WTC11 (cell line): Measurements from ENCODE around the gene TDRD3. TPM values are rescaled to one million over a fixed set of nuclear protein-coding genes. Genes with fewer than 3 reads are reported as not detected.

Experiments used
- ATAC-seq: fragments of 200-7000 bp; cut with Tn5 transposase; 2 replicates; pipeline ENCODE4 v1.10.0; 2021; ENCODE audit warnings: mild to moderate bottlenecking, moderate library complexity
- CTCF ChIA-PET: fragments of 300-600 bp; sonication (Branson Sonifier 250); formaldehyde crosslinking; loops from one replicate; lab custom pipeline; 2021; ENCODE audit warnings: antibody characterized with exemption; lab: Charles Lee
- POLR2A ChIA-PET: fragments of 350-600 bp; sonication (Branson Sonifier 250); formaldehyde crosslinking; loops from one replicate; lab custom pipeline; 2021; ENCODE audit warnings: antibody characterized with exemption; lab: Charles Lee
- DNase-seq: peaks from one replicate; pipeline ENCODE4 v3.0.0; 2021; ENCODE audit warnings: low spot score
- H3K27ac Mint-ChIP-seq: 2 replicates; pipeline ENCODE4 v1.8.0; 2021; ENCODE audit warnings: mixed read lengths
- H3K27me3 Mint-ChIP-seq: 2 replicates; pipeline ENCODE4 v1.8.0; 2021; ENCODE audit warnings: low read depth, mild to moderate bottlenecking, moderate library complexity, mixed read lengths
- H3K36me3 Mint-ChIP-seq: 2 replicates; pipeline ENCODE4 v1.8.0; 2021; ENCODE audit warnings: mixed read lengths
- H3K4me1 Mint-ChIP-seq: 2 replicates; pipeline ENCODE4 v1.8.0; 2022; ENCODE audit warnings: mixed read lengths
- H3K4me3 Mint-ChIP-seq: 2 replicates; pipeline ENCODE4 v1.8.0; 2021; ENCODE audit warnings: mild to moderate bottlenecking, moderate library complexity, mixed read lengths
- H3K9me3 Mint-ChIP-seq: 2 replicates; pipeline ENCODE4 v1.8.0; 2021; ENCODE audit warnings: mixed read lengths
- FOXJ3 ChIP-seq: sonication (generic); formaldehyde crosslinking; IDR thresholded peaks from 2 replicates; pipeline ENCODE4 v1.9.0; 2021; ENCODE audit warnings: missing genetic modification reagents, mild to moderate bottlenecking, borderline replicate concordance
- FOXK1 ChIP-seq: sonication (generic); formaldehyde crosslinking; IDR thresholded peaks from 2 replicates; pipeline ENCODE4 v1.8.0; 2022; ENCODE audit warnings: mild to moderate bottlenecking, moderate library complexity, missing genetic modification reagents
- JUN ChIP-seq: sonication (generic); formaldehyde crosslinking; IDR thresholded peaks from 2 replicates; pipeline ENCODE4 v1.8.0; 2023; ENCODE audit warnings: mild to moderate bottlenecking, missing genetic modification reagents
- NFE2L1 ChIP-seq: sonication (generic); formaldehyde crosslinking; IDR thresholded peaks from 2 replicates; pipeline ENCODE4 v1.8.1; 2023; ENCODE audit warnings: missing genetic modification reagents
- NR2C2 ChIP-seq: sonication (generic); formaldehyde crosslinking; IDR thresholded peaks from 2 replicates; pipeline ENCODE4 v1.8.0; 2022; ENCODE audit warnings: mild to moderate bottlenecking, missing genetic modification reagents
- PRRX2 ChIP-seq: fragments of 250-450 bp; sonication (Bioruptor Pico); IDR thresholded peaks from 2 replicates; pipeline ENCODE4 v1.8.0; 2021; ENCODE audit warnings: mild to moderate bottlenecking
- RORB ChIP-seq: fragments of 250-450 bp; sonication (Bioruptor Pico); IDR thresholded peaks from 2 replicates; pipeline ENCODE4 v1.9.0; 2021; ENCODE audit warnings: mild to moderate bottlenecking
- SMAD3 ChIP-seq: sonication (generic); formaldehyde crosslinking; IDR thresholded peaks from 2 replicates; pipeline ENCODE4 v1.8.0; 2022; ENCODE audit warnings: missing genetic modification reagents, mild to moderate bottlenecking, borderline replicate concordance
- SMAD4 ChIP-seq: sonication (generic); formaldehyde crosslinking; IDR thresholded peaks from 2 replicates; pipeline ENCODE4 v1.8.0; 2022; ENCODE audit warnings: mild to moderate bottlenecking, missing genetic modification reagents
- TEAD1 ChIP-seq: sonication (generic); formaldehyde crosslinking; IDR thresholded peaks from 2 replicates; pipeline ENCODE4 v1.8.0; 2022; ENCODE audit warnings: mild to moderate bottlenecking, missing genetic modification reagents
- TEAD4 ChIP-seq: sonication (generic); formaldehyde crosslinking; IDR thresholded peaks from 2 replicates; pipeline ENCODE4 v1.8.0; 2022; ENCODE audit warnings: mild to moderate bottlenecking, missing genetic modification reagents
- TP53 ChIP-seq: sonication (generic); formaldehyde crosslinking; IDR thresholded peaks from 2 replicates; pipeline ENCODE4 v1.8.1; 2023; ENCODE audit warnings: mild to moderate bottlenecking, missing genetic modification reagents
- ZNF121 ChIP-seq: sonication (generic); formaldehyde crosslinking; IDR thresholded peaks from 2 replicates; pipeline ENCODE4 v1.8.0; 2023; ENCODE audit warnings: missing genetic modification reagents
- ZNF138 ChIP-seq: sonication (generic); formaldehyde crosslinking; conservative IDR thresholded peaks from 2 replicates; pipeline ENCODE4 v1.8.1; 2022; ENCODE audit warnings: mild to moderate bottlenecking, moderate library complexity, missing genetic modification reagents
- total RNA-seq: library from RNA; stranded (reverse); gene quantifications from 3 replicates; pipeline ENCODE4 v1.2.3, GENCODE V29; 2021
- TF ChIP-seq, protein P1 (sequence below): fragments of 250-450 bp; sonication (Bioruptor Pico); IDR thresholded peaks from 2 replicates; pipeline ENCODE4 v1.9.0; 2021; ENCODE audit warnings: moderate library complexity, mild to moderate bottlenecking, inconsistent platforms, borderline replicate concordance
- TF ChIP-seq, protein P2 (sequence below): sonication (generic); formaldehyde crosslinking; IDR thresholded peaks from 2 replicates; pipeline ENCODE4 v1.8.0; 2023; ENCODE audit warnings: missing genetic modification reagents
- TF ChIP-seq, protein P3 (sequence below): fragments of 250-450 bp; sonication (Bioruptor Pico); IDR thresholded peaks from 2 replicates; pipeline ENCODE4 v2.1.2; 2022; ENCODE audit warnings: mild to moderate bottlenecking, moderate library complexity
- TF ChIP-seq, protein P4 (sequence below): sonication (generic); formaldehyde crosslinking; IDR thresholded peaks from 2 replicates; pipeline ENCODE4 v1.8.1; 2022; ENCODE audit warnings: missing genetic modification reagents, borderline replicate concordance
- TF ChIP-seq, protein P5 (sequence below): sonication (generic); formaldehyde crosslinking; IDR thresholded peaks from 2 replicates; pipeline ENCODE4 v1.8.1; 2022; ENCODE audit warnings: low read depth, missing genetic modification reagents, borderline replicate concordance
- TF ChIP-seq, protein P6 (sequence below): sonication (generic); formaldehyde crosslinking; IDR thresholded peaks from 2 replicates; pipeline ENCODE4 v1.8.0; 2023; ENCODE audit warnings: missing genetic modification reagents, mild to moderate bottlenecking, borderline replicate concordance
- TF ChIP-seq, protein P7 (sequence below): sonication (generic); formaldehyde crosslinking; IDR thresholded peaks from 2 replicates; pipeline ENCODE4 v1.8.0; 2022; ENCODE audit warnings: mild to moderate bottlenecking, missing genetic modification reagents
- TF ChIP-seq, protein P8 (sequence below): sonication (generic); formaldehyde crosslinking; conservative IDR thresholded peaks from 2 replicates; pipeline ENCODE4 v1.8.1; 2022; ENCODE audit warnings: mild to moderate bottlenecking, missing genetic modification reagents

The TDRD3 gene
- total RNA-seq, 1 experiment from 2014 or later: 19.5 TPM

DNA sequence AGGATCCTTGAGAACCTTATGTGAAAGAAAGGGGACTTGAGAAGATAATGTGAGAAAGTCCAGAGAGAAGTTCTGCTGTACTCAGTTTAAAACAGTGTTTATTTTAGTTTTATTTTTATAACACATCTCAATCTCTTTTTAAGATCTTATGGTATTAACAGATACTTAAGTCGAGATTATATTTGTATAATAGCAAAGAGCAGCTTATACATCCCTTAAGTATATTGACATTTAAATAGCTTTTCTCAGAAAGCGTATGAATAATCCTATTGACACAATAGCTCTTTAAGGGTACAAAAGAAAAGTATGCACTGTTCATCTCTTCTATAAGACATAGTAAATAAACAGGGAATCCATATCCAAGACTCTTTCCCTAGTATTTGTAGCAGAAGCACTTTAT is 42.2 kb downstream of the TDRD3 start (continued):
- TF ChIP-seq SMAD3 (CRISPR knock-in tag) (no peak), RORB (CRISPR knock-in tag) (no peak), NR2C2 (CRISPR knock-in tag) (no peak)

DNA sequence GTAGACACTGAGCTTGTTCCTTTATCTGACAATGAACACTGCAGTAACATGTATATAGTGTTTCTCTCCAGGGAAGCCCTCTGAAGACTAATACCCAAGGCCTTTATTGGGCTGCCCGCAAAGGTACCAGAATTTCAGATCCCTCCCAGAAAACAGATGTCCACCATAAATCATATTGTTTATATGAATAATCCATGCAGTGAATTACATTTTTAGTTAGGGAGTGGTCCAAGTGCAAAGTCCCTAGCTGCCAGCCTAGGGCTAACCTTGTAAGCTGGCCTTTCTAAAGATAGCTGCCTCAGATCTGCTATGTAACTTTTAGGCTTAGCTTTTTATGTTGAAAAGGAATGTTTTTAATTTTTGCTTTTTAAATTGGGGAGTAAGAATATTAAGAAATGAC is 44.7 kb downstream of the TDRD3 start:
- ChIA-PET POLR2A (no interaction called here), CTCF (interaction anchor here (1.0 kb wide), 1 partner anchor 11 kb away, joined by 4 read pairs; no protein-coding TSS in a partner anchor)
- no peak for ATAC-seq
- TF ChIP-seq ZNF121 (CRISPR knock-in tag) (no peak), JUN (CRISPR knock-in tag) (no peak), ZNF138 (CRISPR knock-in tag) (no peak), TP53 (CRISPR knock-in tag) (no peak), FOXK1 (no peak), TEAD4 (no peak), RORB (CRISPR knock-in tag) (no peak), TEAD1 (no peak), PRRX2 (no peak), SMAD4 (CRISPR knock-in tag) (no peak), FOXJ3 (no peak), NFE2L1 (CRISPR knock-in tag) (no peak)
- TF ChIP-seq, protein P1, sequence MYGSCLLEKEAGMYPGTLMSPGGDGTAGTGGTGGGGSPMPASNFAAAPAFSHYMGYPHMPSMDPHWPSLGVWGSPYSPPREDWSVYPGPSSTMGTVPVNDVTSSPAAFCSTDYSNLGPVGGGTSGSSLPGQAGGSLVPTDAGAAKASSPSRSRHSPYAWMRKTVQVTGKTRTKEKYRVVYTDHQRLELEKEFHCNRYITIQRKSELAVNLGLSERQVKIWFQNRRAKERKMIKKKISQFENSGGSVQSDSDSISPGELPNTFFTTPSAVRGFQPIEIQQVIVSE: no peak
- TF ChIP-seq, protein P2, sequence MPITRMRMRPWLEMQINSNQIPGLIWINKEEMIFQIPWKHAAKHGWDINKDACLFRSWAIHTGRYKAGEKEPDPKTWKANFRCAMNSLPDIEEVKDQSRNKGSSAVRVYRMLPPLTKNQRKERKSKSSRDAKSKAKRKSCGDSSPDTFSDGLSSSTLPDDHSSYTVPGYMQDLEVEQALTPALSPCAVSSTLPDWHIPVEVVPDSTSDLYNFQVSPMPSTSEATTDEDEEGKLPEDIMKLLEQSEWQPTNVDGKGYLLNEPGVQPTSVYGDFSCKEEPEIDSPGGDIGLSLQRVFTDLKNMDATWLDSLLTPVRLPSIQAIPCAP: no peak
- TF ChIP-seq, protein P3, sequence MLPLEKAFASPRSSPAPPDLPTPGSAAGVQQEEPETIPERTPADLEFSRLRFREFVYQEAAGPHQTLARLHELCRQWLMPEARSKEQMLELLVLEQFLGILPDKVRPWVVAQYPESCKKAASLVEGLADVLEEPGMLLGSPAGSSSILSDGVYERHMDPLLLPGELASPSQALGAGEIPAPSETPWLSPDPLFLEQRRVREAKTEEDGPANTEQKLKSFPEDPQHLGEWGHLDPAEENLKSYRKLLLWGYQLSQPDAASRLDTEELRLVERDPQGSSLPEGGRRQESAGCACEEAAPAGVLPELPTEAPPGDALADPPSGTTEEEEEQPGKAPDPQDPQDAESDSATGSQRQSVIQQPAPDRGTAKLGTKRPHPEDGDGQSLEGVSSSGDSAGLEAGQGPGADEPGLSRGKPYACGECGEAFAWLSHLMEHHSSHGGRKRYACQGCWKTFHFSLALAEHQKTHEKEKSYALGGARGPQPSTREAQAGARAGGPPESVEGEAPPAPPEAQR: no peak
- TF ChIP-seq, protein P4, sequence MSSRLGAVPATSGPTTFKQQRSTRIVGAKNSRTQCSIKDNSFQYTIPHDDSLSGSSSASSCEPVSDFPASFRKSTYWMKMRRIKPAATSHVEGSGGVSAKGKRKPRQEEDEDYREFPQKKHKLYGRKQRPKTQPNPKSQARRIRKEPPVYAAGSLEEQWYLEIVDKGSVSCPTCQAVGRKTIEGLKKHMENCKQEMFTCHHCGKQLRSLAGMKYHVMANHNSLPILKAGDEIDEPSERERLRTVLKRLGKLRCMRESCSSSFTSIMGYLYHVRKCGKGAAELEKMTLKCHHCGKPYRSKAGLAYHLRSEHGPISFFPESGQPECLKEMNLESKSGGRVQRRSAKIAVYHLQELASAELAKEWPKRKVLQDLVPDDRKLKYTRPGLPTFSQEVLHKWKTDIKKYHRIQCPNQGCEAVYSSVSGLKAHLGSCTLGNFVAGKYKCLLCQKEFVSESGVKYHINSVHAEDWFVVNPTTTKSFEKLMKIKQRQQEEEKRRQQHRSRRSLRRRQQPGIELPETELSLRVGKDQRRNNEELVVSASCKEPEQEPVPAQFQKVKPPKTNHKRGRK: no peak
- TF ChIP-seq, protein P5, sequence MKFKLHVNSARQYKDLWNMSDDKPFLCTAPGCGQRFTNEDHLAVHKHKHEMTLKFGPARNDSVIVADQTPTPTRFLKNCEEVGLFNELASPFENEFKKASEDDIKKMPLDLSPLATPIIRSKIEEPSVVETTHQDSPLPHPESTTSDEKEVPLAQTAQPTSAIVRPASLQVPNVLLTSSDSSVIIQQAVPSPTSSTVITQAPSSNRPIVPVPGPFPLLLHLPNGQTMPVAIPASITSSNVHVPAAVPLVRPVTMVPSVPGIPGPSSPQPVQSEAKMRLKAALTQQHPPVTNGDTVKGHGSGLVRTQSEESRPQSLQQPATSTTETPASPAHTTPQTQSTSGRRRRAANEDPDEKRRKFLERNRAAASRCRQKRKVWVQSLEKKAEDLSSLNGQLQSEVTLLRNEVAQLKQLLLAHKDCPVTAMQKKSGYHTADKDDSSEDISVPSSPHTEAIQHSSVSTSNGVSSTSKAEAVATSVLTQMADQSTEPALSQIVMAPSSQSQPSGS (CRISPR knock-in tag): no peak
- TF ChIP-seq, protein P6, sequence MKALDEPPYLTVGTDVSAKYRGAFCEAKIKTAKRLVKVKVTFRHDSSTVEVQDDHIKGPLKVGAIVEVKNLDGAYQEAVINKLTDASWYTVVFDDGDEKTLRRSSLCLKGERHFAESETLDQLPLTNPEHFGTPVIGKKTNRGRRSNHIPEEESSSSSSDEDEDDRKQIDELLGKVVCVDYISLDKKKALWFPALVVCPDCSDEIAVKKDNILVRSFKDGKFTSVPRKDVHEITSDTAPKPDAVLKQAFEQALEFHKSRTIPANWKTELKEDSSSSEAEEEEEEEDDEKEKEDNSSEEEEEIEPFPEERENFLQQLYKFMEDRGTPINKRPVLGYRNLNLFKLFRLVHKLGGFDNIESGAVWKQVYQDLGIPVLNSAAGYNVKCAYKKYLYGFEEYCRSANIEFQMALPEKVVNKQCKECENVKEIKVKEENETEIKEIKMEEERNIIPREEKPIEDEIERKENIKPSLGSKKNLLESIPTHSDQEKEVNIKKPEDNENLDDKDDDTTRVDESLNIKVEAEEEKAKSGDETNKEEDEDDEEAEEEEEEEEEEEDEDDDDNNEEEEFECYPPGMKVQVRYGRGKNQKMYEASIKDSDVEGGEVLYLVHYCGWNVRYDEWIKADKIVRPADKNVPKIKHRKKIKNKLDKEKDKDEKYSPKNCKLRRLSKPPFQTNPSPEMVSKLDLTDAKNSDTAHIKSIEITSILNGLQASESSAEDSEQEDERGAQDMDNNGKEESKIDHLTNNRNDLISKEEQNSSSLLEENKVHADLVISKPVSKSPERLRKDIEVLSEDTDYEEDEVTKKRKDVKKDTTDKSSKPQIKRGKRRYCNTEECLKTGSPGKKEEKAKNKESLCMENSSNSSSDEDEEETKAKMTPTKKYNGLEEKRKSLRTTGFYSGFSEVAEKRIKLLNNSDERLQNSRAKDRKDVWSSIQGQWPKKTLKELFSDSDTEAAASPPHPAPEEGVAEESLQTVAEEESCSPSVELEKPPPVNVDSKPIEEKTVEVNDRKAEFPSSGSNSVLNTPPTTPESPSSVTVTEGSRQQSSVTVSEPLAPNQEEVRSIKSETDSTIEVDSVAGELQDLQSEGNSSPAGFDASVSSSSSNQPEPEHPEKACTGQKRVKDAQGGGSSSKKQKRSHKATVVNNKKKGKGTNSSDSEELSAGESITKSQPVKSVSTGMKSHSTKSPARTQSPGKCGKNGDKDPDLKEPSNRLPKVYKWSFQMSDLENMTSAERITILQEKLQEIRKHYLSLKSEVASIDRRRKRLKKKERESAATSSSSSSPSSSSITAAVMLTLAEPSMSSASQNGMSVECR (CRISPR knock-in tag): no peak
- TF ChIP-seq, protein P7, sequence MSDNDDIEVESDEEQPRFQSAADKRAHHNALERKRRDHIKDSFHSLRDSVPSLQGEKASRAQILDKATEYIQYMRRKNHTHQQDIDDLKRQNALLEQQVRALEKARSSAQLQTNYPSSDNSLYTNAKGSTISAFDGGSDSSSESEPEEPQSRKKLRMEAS: no peak
- TF ChIP-seq, protein P8, sequence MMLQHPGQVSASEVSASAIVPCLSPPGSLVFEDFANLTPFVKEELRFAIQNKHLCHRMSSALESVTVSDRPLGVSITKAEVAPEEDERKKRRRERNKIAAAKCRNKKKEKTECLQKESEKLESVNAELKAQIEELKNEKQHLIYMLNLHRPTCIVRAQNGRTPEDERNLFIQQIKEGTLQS (CRISPR knock-in tag): no peak
- TF ChIP-seq, all 79 proteins: peak for 0
- Mint-ChIP-seq H3K4me1 (no peaks in the 10 kb centered on the region), H3K36me3 (no peaks in the 10 kb centered on the region), H3K9me3 (no peaks in the 10 kb centered on the region), H3K4me3 (no peak overlapping the region), H3K27me3 (no peaks in the 10 kb centered on the region), H3K27ac (no peak overlapping the region)
- DNase-seq: no peak
